ENCODE results near the gene SRSF8.
A peak's percentile ranks its signal among the peaks of the same experiment; 100 is the strongest.
"Not testable (repeated sequence)": the region's sequence is repeated elsewhere in the genome, so short reads cannot be mapped to it uniquely, and the experiment has no call there.

SRSF8 gene, protein sequence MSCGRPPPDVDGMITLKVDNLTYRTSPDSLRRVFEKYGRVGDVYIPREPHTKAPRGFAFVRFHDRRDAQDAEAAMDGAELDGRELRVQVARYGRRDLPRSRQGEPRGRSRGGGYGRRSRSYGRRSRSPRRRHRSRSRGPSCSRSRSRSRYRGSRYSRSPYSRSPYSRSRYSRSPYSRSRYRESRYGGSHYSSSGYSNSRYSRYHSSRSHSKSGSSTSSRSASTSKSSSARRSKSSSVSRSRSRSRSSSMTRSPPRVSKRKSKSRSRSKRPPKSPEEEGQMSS

DNA sequence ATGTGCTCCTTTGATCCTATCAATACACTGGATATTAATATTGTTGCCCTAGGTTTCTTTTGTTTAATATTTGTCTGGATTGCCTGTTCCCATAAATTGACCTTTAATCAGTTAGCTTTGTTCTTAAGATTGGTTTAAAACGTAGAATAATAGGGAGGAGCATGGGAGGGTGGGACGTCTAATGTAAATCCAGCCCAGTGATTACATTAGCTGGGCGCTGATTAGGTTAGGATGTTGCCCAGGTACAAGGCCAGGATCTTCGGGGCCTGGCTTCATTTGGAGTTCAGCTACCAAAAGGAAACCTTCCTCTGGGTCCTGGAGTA, at the start of gene SRSF8:
Gene SRSF8, plus strand, starts transcription at position 204 of the 323 bp plus-strand sequence. CDS start 308 bp downstream, outside the sequence.
- TF ChIP-seq, protein P1, sequence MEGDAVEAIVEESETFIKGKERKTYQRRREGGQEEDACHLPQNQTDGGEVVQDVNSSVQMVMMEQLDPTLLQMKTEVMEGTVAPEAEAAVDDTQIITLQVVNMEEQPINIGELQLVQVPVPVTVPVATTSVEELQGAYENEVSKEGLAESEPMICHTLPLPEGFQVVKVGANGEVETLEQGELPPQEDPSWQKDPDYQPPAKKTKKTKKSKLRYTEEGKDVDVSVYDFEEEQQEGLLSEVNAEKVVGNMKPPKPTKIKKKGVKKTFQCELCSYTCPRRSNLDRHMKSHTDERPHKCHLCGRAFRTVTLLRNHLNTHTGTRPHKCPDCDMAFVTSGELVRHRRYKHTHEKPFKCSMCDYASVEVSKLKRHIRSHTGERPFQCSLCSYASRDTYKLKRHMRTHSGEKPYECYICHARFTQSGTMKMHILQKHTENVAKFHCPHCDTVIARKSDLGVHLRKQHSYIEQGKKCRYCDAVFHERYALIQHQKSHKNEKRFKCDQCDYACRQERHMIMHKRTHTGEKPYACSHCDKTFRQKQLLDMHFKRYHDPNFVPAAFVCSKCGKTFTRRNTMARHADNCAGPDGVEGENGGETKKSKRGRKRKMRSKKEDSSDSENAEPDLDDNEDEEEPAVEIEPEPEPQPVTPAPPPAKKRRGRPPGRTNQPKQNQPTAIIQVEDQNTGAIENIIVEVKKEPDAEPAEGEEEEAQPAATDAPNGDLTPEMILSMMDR (conservative IDR thresholded peaks at IDR 0.05), result no peak
- peak within 1 kb of the TSS; percentile 96 for H3K27ac ChIP-seq

DNA sequence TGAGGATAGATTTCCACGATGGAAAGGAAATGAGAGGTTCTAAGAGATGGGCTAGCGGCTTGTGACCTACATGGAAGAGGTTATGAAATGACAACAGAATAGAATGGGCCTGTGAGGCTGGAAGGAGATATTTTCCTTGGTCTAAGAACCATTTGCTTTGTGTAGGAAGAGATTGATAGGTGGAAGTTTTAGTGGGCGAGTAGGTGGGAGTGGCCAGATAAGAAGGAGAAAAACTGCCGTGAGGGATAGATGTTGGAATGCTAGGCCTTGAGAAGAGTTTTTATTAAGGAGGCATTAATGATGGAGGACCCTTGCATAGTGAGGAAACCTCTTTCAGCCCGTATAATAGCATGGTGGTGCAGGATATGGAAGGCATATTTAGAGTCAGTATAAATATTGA, 45.3 kb upstream of the SRSF8 start:
- H3K27ac ChIP-seq, result not testable (repeated sequence)

DNA sequence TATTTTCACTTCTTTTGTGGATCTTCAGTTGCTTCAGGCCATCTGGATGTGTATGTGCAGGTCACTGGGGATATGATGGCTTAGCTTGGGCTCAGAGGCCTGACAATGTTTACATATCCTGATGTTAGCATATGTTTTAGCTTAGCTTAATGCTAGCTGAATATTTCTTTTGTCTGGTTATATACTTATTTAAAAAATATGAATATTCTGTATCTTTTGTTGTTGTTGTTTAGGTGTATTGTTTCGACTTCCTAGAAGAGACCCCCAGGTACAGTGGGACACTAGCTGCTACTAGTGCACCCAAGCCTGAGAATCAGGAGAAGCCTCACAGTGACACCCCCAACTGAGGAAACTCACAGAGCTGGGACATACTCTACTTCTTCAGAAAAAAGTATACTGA, 41.8 kb upstream of the SRSF8 start, which contains the start of gene KDM4E:
Gene KDM4E, plus strand, starts transcription at position 301 of the 400 bp plus-strand sequence. CDS start 300 bp downstream, outside the sequence.
- TF ChIP-seq, protein P1 (conservative IDR thresholded peaks at IDR 0.05), result no peak
- no peak within 1 kb of the TSS for H3K27ac ChIP-seq

DNA sequence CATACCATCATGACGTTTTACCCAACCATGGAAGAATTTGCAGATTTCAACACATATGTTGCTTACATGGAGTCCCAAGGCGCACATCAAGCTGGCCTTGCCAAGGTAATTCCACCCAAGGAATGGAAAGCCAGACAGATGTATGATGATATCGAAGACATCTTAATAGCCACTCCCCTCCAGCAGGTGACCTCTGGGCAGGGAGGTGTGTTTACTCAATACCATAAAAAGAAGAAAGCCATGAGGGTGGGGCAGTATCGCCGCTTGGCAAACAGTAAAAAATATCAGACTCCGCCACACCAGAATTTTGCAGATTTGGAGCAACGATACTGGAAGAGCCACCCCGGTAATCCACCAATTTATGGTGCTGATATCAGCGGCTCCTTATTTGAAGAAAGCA, 41.1 kb upstream of the SRSF8 start:
- H3K27ac ChIP-seq, result not testable (repeated sequence)

DNA sequence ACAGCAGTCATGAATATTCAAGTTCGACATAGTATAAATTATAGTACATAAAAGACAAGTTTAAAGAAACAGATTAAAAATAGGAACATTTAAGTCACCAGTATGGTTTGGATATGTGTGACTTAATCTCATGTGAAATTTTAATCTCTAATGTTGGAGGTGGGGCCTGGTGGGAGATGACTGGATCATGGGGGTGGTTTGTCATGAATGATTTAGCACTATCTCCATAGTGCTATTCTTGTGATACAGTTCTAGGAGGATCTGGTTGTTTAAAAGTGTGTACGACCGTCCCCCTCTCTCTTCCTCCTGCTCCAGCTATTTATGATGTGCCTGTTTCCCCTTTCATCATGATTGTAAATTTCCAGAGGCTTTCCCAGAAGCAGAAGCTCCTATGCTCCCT, 38.4 kb upstream of the SRSF8 start:
- TF ChIP-seq, protein P1 (conservative IDR thresholded peaks at IDR 0.05), result no peak
- H3K27ac ChIP-seq, result no peak overlapping the region

DNA sequence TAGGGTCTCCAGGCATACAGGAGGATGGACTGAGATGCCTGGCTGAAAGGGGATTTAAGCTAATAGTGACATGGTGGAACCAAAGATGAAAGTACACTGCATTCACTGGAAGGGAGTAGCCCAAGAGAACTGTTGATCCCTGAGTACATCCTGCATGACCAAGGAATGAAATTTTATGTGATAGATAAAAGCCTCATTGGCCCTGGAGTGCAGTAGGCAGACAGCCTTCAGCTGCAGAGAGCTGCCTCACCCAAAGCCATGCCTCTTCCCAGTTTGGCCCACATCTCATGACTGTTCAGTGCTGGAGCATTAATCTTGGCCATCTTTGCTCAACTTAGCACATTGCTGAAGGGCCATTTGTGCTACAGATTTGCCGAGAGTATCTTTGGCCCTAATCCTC, 33.7 kb upstream of the SRSF8 start:
- no peak overlapping the region for H3K27ac ChIP-seq
- TF ChIP-seq, protein P1 (conservative IDR thresholded peaks at IDR 0.05), result no peak

DNA sequence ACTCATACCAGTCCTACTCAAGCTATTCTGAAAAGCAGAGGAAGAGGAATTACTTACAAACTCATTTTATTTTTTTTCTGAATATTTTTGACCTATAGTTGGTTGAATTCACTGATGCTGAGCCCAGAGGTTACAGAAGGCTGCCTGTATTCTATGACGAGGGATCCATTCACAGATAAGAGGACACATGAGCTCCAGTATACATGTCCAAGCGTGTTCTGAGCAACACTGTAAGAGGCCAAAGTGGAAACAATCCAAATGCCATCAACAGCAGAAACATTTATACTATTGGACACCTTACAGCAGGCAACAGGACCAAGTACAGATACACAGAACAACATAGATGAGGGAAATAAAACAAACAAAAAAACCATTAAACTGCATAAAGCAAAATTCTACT, 31.4 kb upstream of the SRSF8 start:
- TF ChIP-seq, protein P1 (conservative IDR thresholded peaks at IDR 0.05), result no peak
- no peak overlapping the region for H3K27ac ChIP-seq

DNA sequence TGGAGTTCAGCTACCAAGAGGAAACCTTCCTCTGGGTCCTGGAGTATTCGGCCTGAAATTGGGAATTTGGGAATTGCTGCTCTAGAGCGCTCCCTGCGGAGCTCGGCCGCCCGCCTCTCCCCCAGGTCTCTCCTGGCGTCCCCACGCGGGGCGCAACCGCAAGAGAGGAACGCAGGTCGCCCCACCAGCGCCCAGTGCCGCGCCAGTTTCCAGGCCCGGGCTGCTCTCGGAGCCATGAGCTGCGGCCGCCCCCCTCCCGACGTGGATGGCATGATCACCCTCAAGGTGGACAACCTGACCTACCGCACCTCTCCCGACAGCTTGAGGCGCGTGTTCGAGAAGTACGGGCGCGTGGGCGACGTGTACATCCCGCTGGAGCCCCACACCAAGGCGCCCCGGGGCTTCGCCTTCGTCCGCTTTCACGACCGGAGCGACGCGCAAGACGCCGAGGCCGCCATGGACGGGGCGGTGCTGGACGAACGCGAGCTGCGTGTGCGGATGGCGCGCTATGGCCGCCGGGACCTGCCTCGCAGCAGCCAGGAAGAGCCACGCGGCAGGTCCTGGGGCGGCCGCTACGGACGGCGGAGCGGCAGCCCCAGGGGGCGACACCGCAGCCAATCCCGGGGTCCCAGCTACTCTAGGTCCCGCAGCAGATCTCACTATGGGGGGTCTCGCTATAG, 29.2 kb upstream of the SRSF8 start:
- not testable (repeated sequence) for H3K27ac ChIP-seq

DNA sequence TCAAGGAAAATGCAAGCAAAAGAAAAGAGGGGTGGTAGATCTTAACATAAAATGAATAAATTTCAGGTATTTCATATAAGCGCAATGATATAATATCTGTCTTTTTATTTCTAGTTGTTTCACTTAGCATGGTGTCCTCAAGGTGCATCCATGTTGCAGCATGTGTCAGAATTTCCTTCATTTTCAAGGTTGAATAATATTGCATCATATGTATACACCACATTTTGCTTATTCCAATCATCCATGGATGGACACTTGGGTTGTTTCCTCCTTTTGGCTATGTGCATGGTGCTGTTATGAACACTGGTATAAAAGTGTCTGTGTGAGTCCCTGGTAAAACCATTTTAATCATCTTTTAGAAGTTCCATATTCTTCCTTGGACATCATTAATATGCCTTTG, 24.5 kb upstream of the SRSF8 start:
- TF ChIP-seq, protein P1 (conservative IDR thresholded peaks at IDR 0.05), result no peak
- no peak overlapping the region for H3K27ac ChIP-seq

Measured in VCaP (cell line).